Natural killer cell (primary cell): ENCODE data around the gene EFCAB6. TPM values are rescaled to one million over a fixed set of nuclear protein-coding genes. Genes with fewer than 3 reads are reported as not detected.

Experiments
- ATAC-seq, 3 donors: fragments of 150-1000 bp in 2 of 3; fragments of 200-7000 bp in 1 of 3; cut with Tn5 transposase; 1 replicate in 1 of 3; 2 replicates in 2 of 3; pipeline ENCODE4 v1.10.0; 2021; ENCODE audit warnings: mild to moderate bottlenecking in 2 of 3, moderate library complexity in 2 of 3
- DNase-seq, 2 donors: peaks; one replicate each; pipeline versions ENCODE4 v3.0.0 to v3.0.0-alpha.2; 2013 to 2021; ENCODE audit warnings: mixed read lengths in 1 of 2
- H3K27ac ChIP-seq: one replicate; pipeline ENCODE4 v1.5.1; 2013; ENCODE audit warnings: mild to moderate bottlenecking, low read length
- H3K27me3 ChIP-seq: one replicate; pipeline ENCODE4 v1.6.1; 2013; ENCODE audit warnings: low read length; ENCODE audit not compliant: control insufficient read depth, insufficient read depth
- H3K36me3 ChIP-seq: one replicate; pipeline ENCODE4 v1.6.1; 2013; ENCODE audit warnings: low read length; ENCODE audit not compliant: control insufficient read depth, insufficient read depth
- H3K4me1 ChIP-seq: one replicate; pipeline ENCODE4 v1.6.1; 2013; ENCODE audit warnings: low read length; ENCODE audit not compliant: control insufficient read depth, insufficient read depth
- H3K4me3 ChIP-seq: one replicate; pipeline ENCODE4 v1.5.1; 2013; ENCODE audit warnings: low read length
- H3K9me3 ChIP-seq: one replicate; pipeline ENCODE4 v1.6.1; 2013; ENCODE audit warnings: low read length; ENCODE audit not compliant: control insufficient read depth, insufficient read depth
- H3K27ac Mint-ChIP-seq, 2 donors: one replicate each; pipeline ENCODE4 v1.8.0; 2022; ENCODE audit warnings: mild to moderate bottlenecking in 2 of 2, mixed read lengths in 2 of 2, moderate library complexity in 1 of 2
- H3K27me3 Mint-ChIP-seq, 2 donors: one replicate each; pipeline ENCODE4 v1.8.0; 2022; ENCODE audit warnings: low read depth in 2 of 2, mixed read lengths in 2 of 2
- H3K36me3 Mint-ChIP-seq: one replicate; pipeline ENCODE4 v1.8.0; 2022; ENCODE audit warnings: mixed read lengths
- H3K4me1 Mint-ChIP-seq, 2 donors: one replicate each; pipeline ENCODE4 v1.8.0; 2022; ENCODE audit warnings: mixed read lengths in 2 of 2
- H3K4me3 Mint-ChIP-seq: one replicate; pipeline ENCODE4 v1.8.0; 2022; ENCODE audit warnings: mild to moderate bottlenecking, moderate library complexity, mixed read lengths
- H3K9me3 Mint-ChIP-seq, 2 donors: one replicate each; pipeline ENCODE4 v1.8.0; 2022; ENCODE audit warnings: mixed read lengths in 2 of 2
- CTCF ChIP-seq: fragments of 200-600 bp; IDR thresholded peaks from one replicate; pipeline ENCODE4 v1.8.0; 2022; ENCODE audit warnings: antibody characterized with exemption
- WGBS: methylation state at CpG from one replicate; pipeline ENCODE4 v1.1.7; 2013; ENCODE audit warnings: missing lambda C conversion rate; ENCODE audit not compliant: insufficient coverage; 5-methylcytosine and 5-hydroxymethylcytosine counted together
- intact Hi-C: fragments of 100-400 bp; cut with micrococcal nuclease; formaldehyde crosslinking; loops from one replicate; pipeline ENCODE4 v1.14.2; 2022
- total RNA-seq, 4 donors: library from RNA; stranded (reverse); fragments of 120-200 nt in 1 of 4; gene quantifications; one replicate each; pipeline versions ENCODE4 v1.2.3 to v1.2.4, GENCODE V29; 2013 to 2022

The EFCAB6 gene
- total RNA-seq, 3 donors from 2014 or later (not counting 1 experiment from before 2014, with no cell fraction given) = 0.23 to 0.35 (median 0.26) TPM

GRCh38 chr22:43798492-43798891, 13.6 kb downstream of the EFCAB6 start:
- Histone ChIP-seq H3K4me3 (no peak overlapping the region), H3K36me3 (no peaks in the 10 kb centered on the region), H3K27ac (no peak overlapping the region), H3K27me3 (peaks cover 6% of the 10 kb centered on the region), H3K4me1 (no peaks in the 10 kb centered on the region), H3K9me3 (peaks cover 2% of the 10 kb centered on the region)
- intact Hi-C loops = no loop called here
- no peak overlapping the region for H3K27ac Mint-ChIP-seq
- peaks cover 4 to 5% of the 10 kb centered on the region in 2 donors for H3K9me3 Mint-ChIP-seq
- ATAC-seq (no peak), DNase-seq (no peak)
- H3K27me3 Mint-ChIP-seq = peaks cover 20 to 34% of the 10 kb centered on the region in 2 donors
- WGBS = 82% methylated on average over 5 of the region's 5 CpGs
- no peak for TF ChIP-seq CTCF
- no peak overlapping the region for H3K4me3 Mint-ChIP-seq
- peaks cover 12% of the 10 kb centered on the region for H3K36me3 Mint-ChIP-seq
- H3K4me1 Mint-ChIP-seq = no peaks in the 10 kb centered on the region

GRCh38 chr22:43796567-43796966, 15.5 kb downstream of the EFCAB6 start:
- no peak for ATAC-seq
- intact Hi-C loops = no loop called here
- TF ChIP-seq CTCF = no peak
- peaks cover 6% of the 10 kb centered on the region for H3K27me3 ChIP-seq
- H3K4me1 Mint-ChIP-seq = no peaks in the 10 kb centered on the region
- H3K4me1 ChIP-seq = no peaks in the 10 kb centered on the region
- no peaks in the 10 kb centered on the region for H3K36me3 ChIP-seq
- no peak overlapping the region for H3K27ac Mint-ChIP-seq
- peaks cover 12% of the 10 kb centered on the region for H3K36me3 Mint-ChIP-seq
- no peak overlapping the region for H3K4me3 ChIP-seq
- H3K9me3 ChIP-seq = peaks cover 2% of the 10 kb centered on the region
- H3K4me3 Mint-ChIP-seq = no peak overlapping the region
- WGBS = 91% methylated on average over 8 of the region's 8 CpGs
- peaks cover 16 to 20% of the 10 kb centered on the region in 2 donors for H3K27me3 Mint-ChIP-seq
- H3K27ac ChIP-seq = no peak overlapping the region
- peaks cover 3 to 5% of the 10 kb centered on the region in 2 donors for H3K9me3 Mint-ChIP-seq
- no peak for DNase-seq

- Mint-ChIP-seq H3K27ac (no peak overlapping the region), H3K27me3 (peaks cover 7 to 11% of the 10 kb centered on the region in 2 donors), H3K9me3 (no peaks in the 10 kb centered on the region), H3K36me3 (peaks cover 2% of the 10 kb centered on the region), H3K4me1 (no peaks in the 10 kb centered on the region), H3K4me3 (no peak overlapping the region)
- intact Hi-C loops = no loop called here
- H3K4me1 ChIP-seq = no peaks in the 10 kb centered on the region
- no peak overlapping the region for H3K27ac ChIP-seq
- TF ChIP-seq CTCF = no peak
- WGBS = 85% methylated on average over 7 of the region's 7 CpGs
- H3K4me3 ChIP-seq = no peak overlapping the region
- no peaks in the 10 kb centered on the region for H3K36me3 ChIP-seq
- ATAC-seq (no peak), DNase-seq (no peak)
- H3K27me3 ChIP-seq = no peaks in the 10 kb centered on the region
- H3K9me3 ChIP-seq = peaks cover 2% of the 10 kb centered on the region
Measured at GRCh38 chr22:43795320-43795719, 16.8 kb downstream of the EFCAB6 start.

- H3K4me1 ChIP-seq = no peaks in the 10 kb centered on the region
- no peaks in the 10 kb centered on the region for H3K27me3 ChIP-seq
- TF ChIP-seq CTCF = no peak
- peaks cover 14 to 16% of the 10 kb centered on the region in 2 donors for H3K27me3 Mint-ChIP-seq
- H3K27ac Mint-ChIP-seq = no peak overlapping the region
- 83% methylated on average over 5 of the region's 5 CpGs for WGBS
- ATAC-seq (no peak), DNase-seq (no peak)
- H3K4me1 Mint-ChIP-seq = no peaks in the 10 kb centered on the region
- intact Hi-C loops = no loop called here
- H3K9me3 ChIP-seq = no peaks in the 10 kb centered on the region
- no peak overlapping the region for H3K4me3 ChIP-seq
- no peaks in the 10 kb centered on the region for H3K36me3 Mint-ChIP-seq
- H3K4me3 Mint-ChIP-seq = no peak overlapping the region
- no peaks in the 10 kb centered on the region for H3K9me3 Mint-ChIP-seq
- H3K27ac ChIP-seq = no peak overlapping the region
- H3K36me3 ChIP-seq = no peaks in the 10 kb centered on the region
Measured at GRCh38 chr22:43792905-43793304, 19.2 kb downstream of the EFCAB6 start.
